ENCODE results near the gene NDUFS7.
A peak's percentile ranks its signal among the peaks of the same experiment; 100 is the strongest.

NDUFS7 gene

GRCh38 chr19:1383312-1384084 lies at the start of gene NDUFS7:
NDUFS7 (plus strand) TSS chr19:1383907; CDS start chr19:1383927, 20 bp downstream.
- peak; percentile 96 to 98 for DNase-seq (ENCODE audit: low read depth in 2 of 2)

- DNase-seq (ENCODE audit: low read depth in 2 of 2), result no peak
Measured at GRCh38 chr19:1336079-1336684, 47.5 kb upstream of the NDUFS7 start.

DNA sequence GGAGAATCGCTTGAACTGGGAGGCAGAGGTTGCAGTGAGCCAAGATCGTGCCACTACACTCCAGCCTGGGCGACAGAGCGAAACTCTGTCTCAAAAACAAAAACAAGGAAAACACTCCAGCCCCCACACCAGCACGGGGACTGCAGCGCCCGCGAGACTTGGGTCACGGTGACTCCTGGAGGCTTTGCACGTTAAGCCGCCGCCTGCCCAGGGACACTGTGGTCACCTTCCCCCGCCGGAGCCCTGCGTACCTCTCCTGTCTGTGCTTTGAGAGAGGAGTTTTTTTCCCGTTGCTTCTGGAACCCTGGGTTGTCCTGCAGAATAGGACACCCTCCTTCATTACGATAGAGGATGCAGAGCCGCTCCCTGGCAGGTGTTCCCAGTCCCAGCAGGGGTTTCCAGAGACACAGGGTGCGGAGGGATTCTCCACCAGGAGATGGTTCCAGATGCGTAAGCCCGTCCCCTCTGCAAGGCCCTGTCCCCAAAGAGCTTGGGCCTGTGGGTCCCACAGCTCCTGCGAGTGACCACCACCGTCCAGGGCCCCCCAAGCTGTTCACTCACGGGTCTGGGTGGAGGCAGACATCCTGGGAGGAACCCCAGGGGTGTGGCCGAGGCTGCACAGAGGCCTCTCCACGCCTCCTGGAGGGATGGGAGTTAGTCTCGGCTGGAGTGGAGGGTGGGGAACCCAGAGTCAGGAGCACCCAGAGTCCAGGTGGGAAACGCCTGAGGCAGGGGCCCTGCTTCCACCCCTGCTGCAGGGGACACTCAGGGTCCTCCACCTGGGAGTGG lies 42.8 kb upstream of the NDUFS7 start:
- DNase-seq (ENCODE audit: low read depth in 2 of 2), result no peak

- no peak for DNase-seq (ENCODE audit: low read depth in 2 of 2)
Measured at GRCh38 chr19:1343041-1343440, 40.7 kb upstream of the NDUFS7 start.

- DNase-seq (ENCODE audit: low read depth in 2 of 2), result no peak
Measured at GRCh38 chr19:1349211-1349610, 34.5 kb upstream of the NDUFS7 start.

GRCh38 chr19:1350867-1351266 lies 32.8 kb upstream of the NDUFS7 start:
- DNase-seq (ENCODE audit: low read depth in 2 of 2), result no peak

GRCh38 chr19:1351381-1351851 lies 32.3 kb upstream of the NDUFS7 start:
- DNase-seq (ENCODE audit: low read depth in 2 of 2), result no peak

- no peak for DNase-seq (ENCODE audit: low read depth in 2 of 2)
Measured at GRCh38 chr19:1353144-1353543, 30.6 kb upstream of the NDUFS7 start.

DNA sequence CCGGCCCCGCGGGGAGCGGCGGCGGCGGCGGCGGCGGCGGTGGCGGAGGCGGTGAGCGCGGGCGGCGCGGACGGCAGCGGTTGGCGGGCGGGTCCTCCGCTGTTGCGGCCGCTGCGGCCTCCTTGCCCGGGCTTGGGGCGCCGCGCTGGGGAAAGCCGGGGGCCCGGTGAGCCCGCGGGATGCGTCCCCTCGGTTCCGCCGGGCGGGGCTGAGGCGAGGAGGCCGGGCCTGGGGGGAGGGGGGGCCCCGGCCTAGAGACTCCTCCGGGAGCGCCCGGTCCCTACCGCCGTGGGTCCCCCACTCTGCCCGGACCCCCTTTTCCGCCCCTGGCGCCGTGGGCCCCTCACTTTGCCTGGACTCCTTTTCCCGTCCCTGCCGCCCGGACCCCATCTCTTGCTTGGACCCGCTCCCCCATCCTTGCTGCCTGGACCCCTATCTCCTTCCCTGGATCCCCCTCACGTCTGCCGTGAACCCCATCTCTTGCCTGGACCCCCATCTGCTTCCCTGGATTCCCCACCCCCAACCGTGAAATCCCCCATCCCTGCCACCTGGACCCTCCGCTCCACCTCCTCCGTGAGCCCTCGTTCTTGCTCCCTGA lies 28.6 kb upstream of the NDUFS7 start:
- no peak for DNase-seq (ENCODE audit: low read depth in 2 of 2)

- DNase-seq (ENCODE audit: low read depth in 2 of 2), result no peak
Measured at GRCh38 chr19:1355568-1356507, 27.9 kb upstream of the NDUFS7 start.

DNA sequence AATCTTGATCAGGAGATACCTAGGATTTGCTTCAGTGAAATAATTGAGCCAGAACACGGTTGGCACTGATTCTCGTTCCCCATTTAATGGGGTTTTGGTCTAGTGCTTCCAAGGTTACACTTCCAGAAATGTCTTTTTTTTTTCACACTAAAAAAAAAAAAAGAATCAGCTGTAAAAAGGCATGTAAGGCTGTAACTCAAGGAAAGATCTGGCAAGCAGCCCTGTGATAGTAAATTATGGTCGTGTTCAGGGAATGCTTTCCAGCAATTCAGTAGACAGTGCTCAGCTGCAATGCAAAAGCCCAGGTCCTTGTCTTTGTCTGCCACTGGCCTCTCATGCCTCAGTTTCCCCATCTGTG lies 27.2 kb upstream of the NDUFS7 start:
- no peak for DNase-seq (ENCODE audit: low read depth in 2 of 2)

GRCh38 chr19:1357531-1358109 lies 26.1 kb upstream of the NDUFS7 start:
- DNase-seq (ENCODE audit: low read depth in 2 of 2), result no peak

DNA sequence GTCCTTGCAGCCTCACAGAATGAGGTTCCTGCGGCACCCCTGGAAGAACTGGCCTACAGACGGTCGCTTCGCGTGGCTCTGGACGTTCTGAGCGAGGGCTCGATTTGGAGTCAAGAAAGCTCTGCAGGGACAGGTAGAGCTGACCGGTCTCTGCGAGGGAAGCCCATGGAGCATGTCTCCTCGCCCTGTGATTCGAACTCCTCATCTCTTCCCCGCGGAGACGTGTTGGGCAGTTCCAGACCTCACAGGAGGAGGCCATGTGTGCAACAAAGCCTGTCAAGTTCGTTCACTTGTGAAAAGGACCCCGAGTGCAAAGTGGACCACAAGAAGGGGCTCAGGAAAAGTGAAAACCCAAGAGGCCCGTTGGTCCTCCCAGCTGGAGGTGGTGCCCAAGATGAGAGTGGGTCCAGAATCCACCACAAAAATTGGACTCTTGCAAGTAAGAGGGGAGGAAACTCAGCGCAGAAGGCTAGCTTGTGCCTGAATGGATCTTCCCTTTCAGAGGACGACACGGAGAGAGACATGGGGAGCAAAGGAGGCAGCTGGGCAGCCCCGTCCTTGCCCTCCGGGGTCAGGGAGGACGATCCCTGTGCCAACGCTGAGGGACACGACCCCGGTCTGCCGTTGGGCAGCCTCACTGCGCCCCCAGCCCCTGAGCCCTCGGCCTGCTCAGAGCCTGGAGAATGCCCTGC lies 23.4 kb upstream of the NDUFS7 start:
- no peak for DNase-seq (ENCODE audit: low read depth in 2 of 2)

- no peak for DNase-seq (ENCODE audit: low read depth in 2 of 2)
Measured at GRCh38 chr19:1360818-1361461, 22.8 kb upstream of the NDUFS7 start.

GRCh38 chr19:1361601-1362386 lies 21.9 kb upstream of the NDUFS7 start:
- no peak for DNase-seq (ENCODE audit: low read depth in 2 of 2)

DNA sequence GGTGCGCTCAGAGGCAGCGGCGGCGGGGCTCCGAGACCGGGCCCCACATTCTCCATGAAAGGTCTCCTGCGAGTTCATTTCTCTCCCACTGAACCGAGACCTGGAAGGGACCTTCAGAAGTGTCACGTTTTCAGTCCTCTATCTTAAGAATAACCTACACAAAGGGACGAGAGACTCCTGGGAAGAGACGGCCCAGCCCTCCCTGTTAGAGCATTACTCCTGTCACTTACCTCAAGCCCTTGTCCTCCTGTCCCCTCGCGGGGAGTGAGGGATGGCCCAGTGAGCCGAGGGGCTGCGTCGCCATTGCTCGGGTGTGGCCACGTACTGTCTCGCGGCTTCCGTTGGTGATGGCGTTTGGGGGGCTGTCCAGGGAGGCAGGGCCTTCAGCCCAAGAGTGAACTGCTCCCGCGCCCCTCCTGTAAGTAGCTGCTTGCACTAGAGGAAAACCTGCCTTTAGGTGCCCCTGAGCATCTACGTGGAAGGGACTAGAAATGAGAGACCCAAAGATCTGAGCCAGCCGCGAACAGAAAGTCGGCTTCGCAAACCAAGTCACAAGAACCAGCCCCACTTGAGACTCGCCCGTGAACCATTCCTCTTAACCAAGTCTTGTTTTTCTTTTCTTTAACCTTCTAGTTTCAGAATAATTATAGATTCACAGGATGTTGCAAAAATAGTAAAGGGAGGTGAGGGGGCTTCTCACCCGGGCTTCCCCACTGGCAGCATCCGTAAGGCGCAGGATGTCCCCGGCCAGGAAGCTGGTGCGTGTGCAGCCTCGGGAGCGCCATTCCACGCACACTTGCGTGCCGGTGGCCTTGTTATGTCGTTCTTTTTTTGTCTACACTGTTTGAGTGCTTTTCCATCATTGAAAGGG lies 21.1 kb upstream of the NDUFS7 start:
- DNase-seq (ENCODE audit: low read depth in 2 of 2), result no peak

GRCh38 chr19:1363599-1363998 lies 20.1 kb upstream of the NDUFS7 start:
- peak in 1 of 2 donors; percentile 14 for DNase-seq (ENCODE audit: low read depth in 2 of 2)

All from stimulated activated CD8-positive, alpha-beta memory T cell treated with anti-CD3 and anti-CD28 coated beads, Interleukin-7, amount 100 ng/mL, for 1 hour (primary cell).